ENCODE measurements around the gene AK1. TPM values are rescaled to one million over a fixed set of nuclear protein-coding genes. Genes with fewer than 3 reads are reported as not detected.
A peak's percentile ranks its signal among the peaks of the same experiment; 100 is the strongest.

The AK1 gene
- total and polyA plus RNA-seq, 10 of the 15 experiments (the other 5 are each of a cell fraction or from before 2014, with no cell fraction given) = 0.23 to 3.1 (median 1.8) TPM

- TF ChIP-seq ZBTB11 (CRISPR knock-in tag; IDR thresholded peaks at IDR 0.05) (no peak), PML (IDR thresholded peaks at IDR 0.05; ENCODE audit: low read length) (no peak; the same call in 1 of the 2 replicates), CBX3 (IDR thresholded peaks at IDR 0.05; ENCODE audit: borderline replicate concordance, low read depth) (no peak), NFYA (IDR thresholded peaks at IDR 0.05; ENCODE audit: borderline replicate concordance, low read depth, low read length) (no peak), BACH1 (IDR thresholded peaks at IDR 0.05; ENCODE audit: borderline replicate concordance) (no peak), BMI1 (IDR thresholded peaks at IDR 0.05; ENCODE audit: borderline replicate concordance) (no peak), KDM1A (IDR thresholded peaks at IDR 0.05; ENCODE audit: borderline replicate concordance) (no peak), LARP7 (IDR thresholded peaks at IDR 0.05) (no peak; the same call in 1 of the 2 replicates), ZNF217 (IDR thresholded peaks at IDR 0.05) (no peak), NFXL1 (IDR thresholded peaks at IDR 0.05; ENCODE audit: borderline replicate concordance) (no peak), SP1 (IDR thresholded peaks at IDR 0.05; ENCODE audit: low read depth, low read length) (peak; percentile 36), HDAC2 (IDR thresholded peaks at IDR 0.05) (no peak), ETV6 (conservative IDR thresholded peaks at IDR 0.05 in 1 of 2, IDR thresholded peaks at IDR 0.05 in 1 of 2; ENCODE audit: borderline replicate concordance in 1 of 2, low read depth in 1 of 2) (no peak), ZNF384 (IDR thresholded peaks at IDR 0.05; ENCODE audit: borderline replicate concordance, low read depth, low read length) (no peak), ZZZ3 (IDR thresholded peaks at IDR 0.05; ENCODE audit: control insufficient read depth, insufficient read length, low read depth) (no peak), ZNF24 (IDR thresholded peaks at IDR 0.05) (no peak), SREBF1 (IDR thresholded peaks at IDR 0.05; ENCODE audit: low read length) (no peak), ZNF592 (IDR thresholded peaks at IDR 0.05) (no peak), HSF1 (IDR thresholded peaks at IDR 0.05; ENCODE audit: low read depth, low read length) (no peak), MEF2A (IDR thresholded peaks at IDR 0.05; ENCODE audit: insufficient read depth, low read depth, low read length) (peak; percentile 94)
Measured at GRCh38 chr9:127915801-127916719, 38.6 kb upstream of the AK1 start (continued).

All from GM12878 (cell line).